Measurements from ENCODE around the gene FXYD4. TPM values are rescaled to one million over a fixed set of nuclear protein-coding genes. Genes with fewer than 3 reads are reported as not detected.

Gene FXYD4
- total and polyA plus RNA-seq, 2 of the 8 experiments (the other 6 are each of a cell fraction or from before 2014, with no cell fraction given), result not detected

DNA sequence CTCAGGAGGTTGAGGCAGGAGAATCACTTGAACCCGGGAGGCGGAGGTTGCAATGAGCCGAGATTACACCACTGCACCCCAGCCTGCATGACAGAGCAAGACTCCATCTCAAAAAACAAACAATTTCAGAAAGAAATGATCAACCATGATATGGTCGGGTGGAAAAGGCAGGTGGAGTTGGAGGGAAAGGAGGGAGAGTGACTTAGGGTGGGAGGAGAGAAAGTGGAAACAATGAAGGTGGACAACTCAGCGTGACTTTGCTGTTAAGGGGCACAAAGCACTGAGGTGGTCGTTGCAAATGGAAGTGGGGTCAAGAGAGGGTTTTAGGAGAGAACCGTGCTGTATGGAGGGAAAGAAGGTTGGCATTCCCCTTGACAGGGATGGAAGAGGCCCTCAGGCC lies 30.0 kb upstream of the FXYD4 start:
- Histone ChIP-seq H4K91ac (replicated peaks; ENCODE audit: insufficient read length, low read length) (no peak overlapping the region), H4K20me1 (replicated peaks in 1 of 2; ENCODE audit: control insufficient read depth in 1 of 2, insufficient read depth in 2 of 2, low read length in 2 of 2) (no peaks in the 10 kb centered on the region), H3K23me2 (ENCODE audit: low read depth, low read length) (no peaks in the 10 kb centered on the region), H3K36me3 (ENCODE audit: control insufficient read depth in 2 of 4, insufficient read depth in 4 of 4, low read length in 3 of 4) (no peaks in the 10 kb centered on the region), H3K18ac (ENCODE audit: extremely low read depth, low read length) (no peak overlapping the region), H3K27ac (ENCODE audit: low read depth, low read length) (no peak overlapping the region), H4K8ac (ENCODE audit: extremely low read depth, insufficient read depth, low read length) (no peak overlapping the region), H3K27me3 (replicated peaks in 1 of 4; ENCODE audit: control insufficient read depth in 3 of 4, extremely low read depth in 1 of 4, insufficient read depth in 3 of 4, low read length in 3 of 4) (no peaks in the 10 kb centered on the region), H3K14ac (ENCODE audit: insufficient read length) (no peak overlapping the region), H3K56ac (replicated peaks; ENCODE audit: insufficient read length, low read depth, low read length) (no peak overlapping the region), H3K4me1 (replicated peaks in 1 of 4; ENCODE audit: control insufficient read depth in 3 of 4, insufficient read depth in 4 of 4, low read length in 3 of 4) (peaks cover 4 to 11% (median 7%) of the 10 kb centered on the region in 4 experiments), H2BK15ac (ENCODE audit: low read length) (0 out of 2 replicates have a peak overlapping the region, but pooled peaks have one; percentile 3), H3K79me1 (ENCODE audit: low read depth, low read length) (no peaks in the 10 kb centered on the region), H3K23ac (ENCODE audit: insufficient read length) (no peak overlapping the region), H2BK20ac (ENCODE audit: low read length) (0 out of 2 replicates have a peak overlapping the region, but pooled peaks have one; percentile 72), H3K9ac (replicated peaks in 1 of 4; ENCODE audit: extremely low read depth in 1 of 4, low read depth in 3 of 4, low read length in 3 of 4) (no peak overlapping the region), H2AFZ (ENCODE audit: low read length) (no peak overlapping the region), H3K79me2 (ENCODE audit: control insufficient read depth in 1 of 2, insufficient read depth in 2 of 2, low read length in 2 of 2) (no peaks in the 10 kb centered on the region), H4K5ac (ENCODE audit: insufficient read length, low read depth, low read length) (no peak overlapping the region), H2BK12ac (ENCODE audit: low read depth, low read length) (0 out of 2 replicates have a peak overlapping the region, but pooled peaks have one; percentile 1), H2BK5ac (ENCODE audit: low read depth, low read length) (no peak overlapping the region), H2BK120ac (replicated peaks; ENCODE audit: low read depth, low read length) (no peak overlapping the region), H3K4me2 (ENCODE audit: insufficient read depth in 1 of 2, low read depth in 2 of 2, low read length in 2 of 2) (no peak overlapping the region), H3K4me3 (ENCODE audit: extremely low read depth in 1 of 4, insufficient read depth in 2 of 4, low read depth in 3 of 4, low read length in 4 of 4) (no peak overlapping the region), H2AK5ac (ENCODE audit: low read depth, low read length) (0 out of 2 replicates have a peak overlapping the region, but pooled peaks have one; percentile 28), H3K4ac (replicated peaks; ENCODE audit: insufficient read length, low read depth, low read length) (no peak overlapping the region), H3K9me3 (ENCODE audit: insufficient read depth in 2 of 2, low read depth in 1 of 2, low read length in 1 of 2) (no peaks in the 10 kb centered on the region)
- DNase-seq (ENCODE audit: low read depth in 1 of 2, low spot score in 2 of 2) (no peak), FAIRE-seq (no peak)
- POLR2A ChIA-PET (ENCODE audit: partially characterized antibody), result no interaction called here
- CTCF ChIA-PET (ENCODE audit: partially characterized antibody), result interaction anchor here (0.8 to 1.7 kb wide), 3 partner anchors 14 to 137 kb away, joined by 3 to 10 read pairs (median 4); no protein-coding TSS in a partner anchor
- WGBS, 2 experiments (ENCODE audit: extremely low coverage in 1 of 2, insufficient coverage in 1 of 2, insufficient read length in 1 of 2, insufficient replicate concordance in 2 of 2, low coverage in 1 of 2, low lambda C conversion rate in 2 of 2, missing lambda C conversion rate in 1 of 2), result 85% methylated on average over 7 of the region's 7 CpGs; no CpG with 5 or more reads in 1 of the 2 experiments
- TF ChIP-seq SP1 (IDR thresholded peaks at IDR 0.05; ENCODE audit: low read depth, low read length) (no peak), RFX5 (IDR thresholded peaks at IDR 0.05; ENCODE audit: borderline replicate concordance, low read depth, low read length) (no peak), ASH2L (IDR thresholded peaks at IDR 0.05; ENCODE audit: low read length) (no peak), PHF8 (conservative IDR thresholded peaks at IDR 0.05; ENCODE audit: low read depth, low read length) (no peak), RBBP5 (IDR thresholded peaks at IDR 0.05; ENCODE audit: borderline replicate concordance, low read depth, low read length) (no peak), EGR1 (IDR thresholded peaks at IDR 0.05; ENCODE audit: borderline replicate concordance, low read depth, low read length) (no peak), TBP (IDR thresholded peaks at IDR 0.05; ENCODE audit: low read depth, low read length) (no peak), NRF1 (IDR thresholded peaks at IDR 0.05; ENCODE audit: low read depth, low read length) (no peak), KDM5A (IDR thresholded peaks at IDR 0.05; ENCODE audit: low read length) (no peak), POLR2AphosphoS5 (IDR thresholded peaks at IDR 0.05; ENCODE audit: low read depth, low read length) (no peak), SP2 (IDR thresholded peaks at IDR 0.05; ENCODE audit: low read length) (no peak), JUND (IDR thresholded peaks at IDR 0.05; ENCODE audit: low read length) (no peak), RNF2 (IDR thresholded peaks at IDR 0.05; ENCODE audit: borderline replicate concordance, low read depth, low read length, missing control alignments, poor library complexity, severe bottlenecking) (no peak), HDAC6 (IDR thresholded peaks at IDR 0.05; ENCODE audit: low read depth, low read length) (no peak), KDM4A (IDR thresholded peaks at IDR 0.05; ENCODE audit: low read depth, low read length, severe bottlenecking) (no peak)

Measured in H1 (cell line).